Measurements from ENCODE around the gene KCNG4. TPM values are rescaled to one million over a fixed set of nuclear protein-coding genes. Genes with fewer than 3 reads are reported as not detected.

The KCNG4 gene, protein sequence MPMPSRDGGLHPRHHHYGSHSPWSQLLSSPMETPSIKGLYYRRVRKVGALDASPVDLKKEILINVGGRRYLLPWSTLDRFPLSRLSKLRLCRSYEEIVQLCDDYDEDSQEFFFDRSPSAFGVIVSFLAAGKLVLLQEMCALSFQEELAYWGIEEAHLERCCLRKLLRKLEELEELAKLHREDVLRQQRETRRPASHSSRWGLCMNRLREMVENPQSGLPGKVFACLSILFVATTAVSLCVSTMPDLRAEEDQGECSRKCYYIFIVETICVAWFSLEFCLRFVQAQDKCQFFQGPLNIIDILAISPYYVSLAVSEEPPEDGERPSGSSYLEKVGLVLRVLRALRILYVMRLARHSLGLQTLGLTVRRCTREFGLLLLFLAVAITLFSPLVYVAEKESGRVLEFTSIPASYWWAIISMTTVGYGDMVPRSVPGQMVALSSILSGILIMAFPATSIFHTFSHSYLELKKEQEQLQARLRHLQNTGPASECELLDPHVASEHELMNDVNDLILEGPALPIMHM
- total RNA-seq = not detected

DNA sequence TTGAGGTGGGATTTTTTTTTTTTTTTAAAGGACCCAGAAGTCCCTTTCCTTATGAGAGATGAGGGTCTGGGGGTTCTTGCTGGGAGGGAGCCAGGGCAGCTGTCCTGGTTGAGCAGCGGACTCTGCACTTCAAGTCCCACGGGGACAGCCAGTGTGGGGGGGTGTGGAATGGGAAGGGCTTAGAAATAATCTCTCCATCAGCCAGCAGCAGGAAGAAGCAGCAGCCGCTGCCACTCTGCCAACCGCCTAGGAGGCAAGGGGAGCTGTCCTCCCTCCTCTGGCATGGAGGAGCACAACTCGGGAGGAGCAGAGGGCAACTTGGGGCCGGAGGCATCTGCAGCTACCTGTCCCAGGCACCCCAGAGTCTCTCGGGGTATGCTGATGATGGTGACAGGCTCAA is at the start of gene KCNG4:
KCNG4 (minus strand) TSS at position 104 of the 400 bp plus-strand sequence. CDS start 2,527 bp downstream, outside the sequence.
- H3K9me3 Mint-ChIP-seq = no peaks in the 10 kb centered on the region
- CTCF ChIA-PET = interaction anchor here (1.2 kb wide), 1 partner anchor 37 kb away, joined by 4 read pairs; no protein-coding TSS in a partner anchor
- no peak within 1 kb of the TSS for H3K4me3 Mint-ChIP-seq
- H3K36me3 Mint-ChIP-seq (ENCODE audit: low read depth) = no peaks in the 10 kb centered on the region
- H3K4me1 Mint-ChIP-seq (ENCODE audit: low read depth) = no peaks in the 10 kb centered on the region
- no peak within 1 kb of the TSS for H3K27ac Mint-ChIP-seq
- DNase-seq (no peak), ATAC-seq (no peak)
- POLR2A ChIA-PET = no interaction called here
- intact Hi-C loops (cut with micrococcal nuclease) = no loop called here
- H3K27me3 Mint-ChIP-seq = peaks cover 31% of the 10 kb centered on the region
- TF ChIP-seq, protein P1, sequence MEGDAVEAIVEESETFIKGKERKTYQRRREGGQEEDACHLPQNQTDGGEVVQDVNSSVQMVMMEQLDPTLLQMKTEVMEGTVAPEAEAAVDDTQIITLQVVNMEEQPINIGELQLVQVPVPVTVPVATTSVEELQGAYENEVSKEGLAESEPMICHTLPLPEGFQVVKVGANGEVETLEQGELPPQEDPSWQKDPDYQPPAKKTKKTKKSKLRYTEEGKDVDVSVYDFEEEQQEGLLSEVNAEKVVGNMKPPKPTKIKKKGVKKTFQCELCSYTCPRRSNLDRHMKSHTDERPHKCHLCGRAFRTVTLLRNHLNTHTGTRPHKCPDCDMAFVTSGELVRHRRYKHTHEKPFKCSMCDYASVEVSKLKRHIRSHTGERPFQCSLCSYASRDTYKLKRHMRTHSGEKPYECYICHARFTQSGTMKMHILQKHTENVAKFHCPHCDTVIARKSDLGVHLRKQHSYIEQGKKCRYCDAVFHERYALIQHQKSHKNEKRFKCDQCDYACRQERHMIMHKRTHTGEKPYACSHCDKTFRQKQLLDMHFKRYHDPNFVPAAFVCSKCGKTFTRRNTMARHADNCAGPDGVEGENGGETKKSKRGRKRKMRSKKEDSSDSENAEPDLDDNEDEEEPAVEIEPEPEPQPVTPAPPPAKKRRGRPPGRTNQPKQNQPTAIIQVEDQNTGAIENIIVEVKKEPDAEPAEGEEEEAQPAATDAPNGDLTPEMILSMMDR (IDR thresholded peaks at IDR 0.05) = no peak

DNA sequence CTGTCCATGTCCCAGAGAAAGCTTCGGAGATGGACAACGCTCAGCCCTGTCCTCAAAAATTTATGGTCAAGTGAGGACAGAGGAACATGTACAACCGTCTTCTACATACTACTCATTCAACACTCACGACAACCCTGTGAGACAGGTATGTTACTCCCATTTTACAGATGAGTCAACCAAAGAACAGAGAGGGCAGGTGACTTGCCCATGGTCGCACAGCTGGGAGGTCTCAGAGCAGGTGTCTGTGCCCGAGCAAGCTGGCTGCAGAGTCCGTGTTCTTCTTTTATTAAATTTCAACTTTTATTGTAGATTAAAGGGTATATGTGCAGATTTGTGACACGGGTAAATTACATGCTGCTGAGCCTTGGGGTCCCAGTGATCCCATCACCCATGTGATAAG is 49.1 kb upstream of the KCNG4 start:
- DNase-seq = no peak
- Mint-ChIP-seq H3K4me1 (ENCODE audit: low read depth) (peaks cover under 1% of the 10 kb centered on the region), H3K9me3 (no peaks in the 10 kb centered on the region), H3K27ac (no peak overlapping the region), H3K27me3 (peaks cover 25% of the 10 kb centered on the region), H3K36me3 (ENCODE audit: low read depth) (no peaks in the 10 kb centered on the region), H3K4me3 (no peak overlapping the region)
- ChIA-PET POLR2A (no interaction called here), CTCF (interaction anchor here (1.0 kb wide), 1 partner anchor 12 kb away, joined by 8 read pairs; no protein-coding TSS in a partner anchor)
- TF ChIP-seq, protein P1 (IDR thresholded peaks at IDR 0.05) = no peak
- intact Hi-C loops (cut with micrococcal nuclease) = loop anchor here (10.0 kb wide), 1 partner anchor 196 kb away; no protein-coding TSS in a partner anchor
- ATAC-seq = no peak

DNA sequence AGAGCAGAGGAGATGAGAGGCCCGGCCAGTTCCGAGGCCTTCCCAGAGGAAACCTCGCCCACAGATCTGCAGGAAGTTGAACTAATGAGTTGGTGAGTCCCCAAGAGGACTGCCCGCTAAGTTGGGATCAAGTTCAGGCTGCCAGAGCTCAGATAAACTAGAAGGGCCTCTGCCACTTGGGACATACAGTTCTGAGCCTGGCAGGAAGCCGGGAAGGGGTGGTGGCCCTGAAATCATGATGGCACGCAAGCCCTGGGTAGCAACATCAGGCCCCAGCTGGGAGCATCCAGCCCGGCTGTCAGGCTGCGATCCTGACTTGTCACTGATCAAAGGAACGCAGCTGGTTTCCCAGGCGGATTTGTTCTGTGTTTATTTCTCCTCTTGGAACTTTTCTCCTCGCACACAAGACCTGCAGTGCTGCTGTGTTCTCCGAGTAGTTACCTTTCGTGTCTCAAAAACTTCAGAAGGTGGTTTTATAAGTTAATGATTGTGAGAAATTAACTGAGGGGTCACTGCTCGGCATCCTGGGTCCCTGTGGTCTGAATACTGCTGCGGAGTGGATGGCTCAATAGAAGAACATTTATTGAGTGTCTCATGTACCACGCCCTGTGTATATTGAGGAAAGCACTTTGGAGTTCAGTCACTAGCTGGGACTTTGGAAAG is 46.9 kb upstream of the KCNG4 start:
- no peaks in the 10 kb centered on the region for H3K36me3 Mint-ChIP-seq (ENCODE audit: low read depth)
- TF ChIP-seq, protein P1 (IDR thresholded peaks at IDR 0.05) = no peak
- H3K27me3 Mint-ChIP-seq = peaks cover 11% of the 10 kb centered on the region
- H3K4me3 Mint-ChIP-seq = no peak overlapping the region
- intact Hi-C loops (cut with micrococcal nuclease) = loop anchor here (10.0 kb wide), 1 partner anchor 198 kb away; no protein-coding TSS in a partner anchor
- ATAC-seq (no peak), DNase-seq (no peak)
- ChIA-PET CTCF (interaction anchor here (1.7 kb wide), 1 partner anchor 10 kb away, joined by 6 read pairs; no protein-coding TSS in a partner anchor), POLR2A (no interaction called here)
- no peak overlapping the region for H3K27ac Mint-ChIP-seq
- H3K9me3 Mint-ChIP-seq = no peaks in the 10 kb centered on the region
- no peaks in the 10 kb centered on the region for H3K4me1 Mint-ChIP-seq (ENCODE audit: low read depth)

DNA sequence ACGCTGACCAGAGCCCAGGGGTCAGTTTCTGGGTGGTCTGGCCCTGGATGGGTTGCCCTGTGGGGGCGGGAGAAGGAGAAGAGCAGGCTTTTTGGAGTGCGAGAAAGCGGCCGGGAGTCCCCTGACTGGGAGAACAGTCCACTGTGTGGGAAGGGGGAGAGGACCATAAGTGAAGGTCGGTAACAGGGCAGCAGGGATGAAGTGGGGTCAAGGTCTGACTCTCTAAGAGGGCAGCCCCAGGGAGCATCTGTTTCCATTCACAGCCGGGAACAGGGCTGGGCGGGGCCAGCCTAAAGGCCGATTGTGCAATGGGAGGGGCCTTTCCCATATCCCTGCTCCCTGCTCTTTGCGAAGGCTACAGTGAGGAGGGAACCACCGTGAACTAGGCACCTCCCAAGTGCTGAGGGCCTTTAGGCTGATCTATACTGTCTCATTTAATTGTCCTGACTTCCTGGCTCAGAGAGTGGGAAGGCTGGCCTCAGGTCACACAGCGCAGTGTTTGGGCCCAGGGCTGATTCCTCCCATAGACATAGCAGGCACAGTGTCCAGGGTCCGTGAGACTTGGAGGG is 44.4 kb upstream of the KCNG4 start:
- Mint-ChIP-seq H3K27ac (no peak overlapping the region), H3K4me3 (no peak overlapping the region), H3K4me1 (ENCODE audit: low read depth) (no peaks in the 10 kb centered on the region), H3K27me3 (peaks cover 5% of the 10 kb centered on the region), H3K9me3 (no peaks in the 10 kb centered on the region), H3K36me3 (ENCODE audit: low read depth) (no peaks in the 10 kb centered on the region)
- TF ChIP-seq, protein P1 (IDR thresholded peaks at IDR 0.05) = no peak
- ChIA-PET CTCF (no interaction called here), POLR2A (interaction anchor here (0.7 kb wide), 1 partner anchor 682 kb away, joined by 3 read pairs; no protein-coding TSS in a partner anchor)
- no peak for DNase-seq
- no peak for ATAC-seq
- intact Hi-C loops (cut with micrococcal nuclease) = loop anchor here (10.0 kb wide), 1 partner anchor 201 kb away; no protein-coding TSS in a partner anchor
